Thyroid gland (tissue), 4 donors: ENCODE results near the gene CD36. TPM values are rescaled to one million over a fixed set of nuclear protein-coding genes. Genes with fewer than 3 reads are reported as not detected.
A peak's percentile ranks its signal among the peaks of the same experiment; 100 is the strongest.

Source experiments
- DNase-seq, 2 donors: peaks; one replicate each; pipeline ENCODE4 v3.0.0-alpha.2; 2019
- H3K27ac ChIP-seq, 3 donors: fragments of 200-600 bp; sonication (generic); 1 replicate in 2 of 3; 2 replicates in 1 of 3; pipeline ENCODE4 v1.5.1; 2016 to 2019; ENCODE audit warnings: mild to moderate bottlenecking in 1 of 3, moderate library complexity in 1 of 3
- H3K27me3 ChIP-seq: fragments of 200-600 bp; sonication (generic); one replicate; pipeline ENCODE4 v1.5.1; 2019
- H3K36me3 ChIP-seq, 2 donors: fragments of 200-600 bp; sonication (generic); one replicate each; pipeline ENCODE4 v1.5.1; 2016 to 2019
- H3K4me1 ChIP-seq, 2 donors: fragments of 200-600 bp; sonication (generic); one replicate each; pipeline ENCODE4 v1.5.1; 2017 to 2019
- H3K4me3 ChIP-seq, 3 donors: fragments of 200-600 bp; sonication (generic); replicated peaks in 1 of 3; 1 replicate in 2 of 3; 2 replicates in 1 of 3; pipeline ENCODE4 v1.5.1; 2016; ENCODE audit warnings: mild to moderate bottlenecking in 1 of 3
- H3K9me3 ChIP-seq: fragments of 200-600 bp; sonication (generic); one replicate; pipeline ENCODE4 v1.5.1; 2017
- POLR2A ChIP-seq, 2 donors: fragments of 450-650 bp; IDR thresholded peaks; one replicate each; pipeline ENCODE4 v1.6.1; 2017; ENCODE audit warnings: antibody characterized with exemption in 2 of 2, mild to moderate bottlenecking in 2 of 2, moderate library complexity in 1 of 2
- WGBS, 2 donors: methylation state at CpG; one replicate each; pipeline ENCODE4 v1.1.5; 2017; 5-methylcytosine and 5-hydroxymethylcytosine counted together
- intact Hi-C: fragments of 100-400 bp; cut with DNase I; formaldehyde crosslinking; loops from one replicate; pipeline ENCODE4 v1.15.1; 2023
- total RNA-seq, 4 donors: library from RNA; depleted of rRNA; stranded (reverse); fragments of >200 nt; gene quantifications; one replicate each; pipeline ENCODE4 v1.2.3, GENCODE V29; 2016
- TF ChIP-seq, protein P1 (sequence below), 6 experiments: fragments of 200-600 bp in 3 of 6; fragments of 450-650 bp in 3 of 6; sonication (generic) in 3 of 6; IDR thresholded peaks; one replicate each; pipeline ENCODE4 v1.5.1; 2016 to 2019; ENCODE audit warnings: antibody characterized with exemption in 6 of 6, mild to moderate bottlenecking in 2 of 6, inconsistent platforms in 1 of 6, moderate library complexity in 1 of 6

Gene CD36
- total RNA-seq, 4 donors from 2014 or later: 137 to 244 (median 155) TPM

DNA sequence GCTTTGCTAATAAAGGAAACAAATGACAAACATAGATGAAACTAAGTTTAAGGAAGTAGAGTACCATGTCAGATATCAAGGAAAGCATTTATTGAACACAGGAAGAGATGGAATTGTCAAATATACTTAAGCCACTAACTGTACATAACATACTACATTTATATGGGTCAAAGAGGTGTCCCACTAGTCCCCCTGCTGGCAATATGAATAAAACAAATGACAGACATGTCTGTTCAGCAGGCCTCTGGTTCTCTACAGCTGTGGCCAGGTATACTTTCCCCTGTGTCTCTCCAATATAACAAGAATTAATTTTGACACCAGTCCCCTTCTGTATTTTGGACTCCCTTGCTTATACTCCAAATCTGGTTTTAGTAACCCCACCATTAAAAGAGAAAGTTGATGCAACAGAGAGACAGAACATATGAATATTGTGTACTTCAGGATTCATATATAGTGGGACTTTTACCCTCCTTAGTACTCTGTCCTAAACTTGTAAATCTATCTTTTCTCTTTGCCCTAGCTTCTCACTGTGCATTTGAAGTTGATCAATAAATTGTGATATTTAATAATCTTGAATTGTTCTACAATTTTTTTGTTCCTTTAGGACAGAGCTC lies 42.9 kb downstream of the CD36 start:
- intact Hi-C loops: no loop called here
- H3K36me3 ChIP-seq: no peaks in the 10 kb centered on the region
- no peak overlapping the region for H3K27ac ChIP-seq
- no peak overlapping the region for H3K4me3 ChIP-seq
- DNase-seq: no peak
- no peaks in the 10 kb centered on the region for H3K27me3 ChIP-seq
- H3K9me3 ChIP-seq: no peaks in the 10 kb centered on the region
- TF ChIP-seq, protein P1, sequence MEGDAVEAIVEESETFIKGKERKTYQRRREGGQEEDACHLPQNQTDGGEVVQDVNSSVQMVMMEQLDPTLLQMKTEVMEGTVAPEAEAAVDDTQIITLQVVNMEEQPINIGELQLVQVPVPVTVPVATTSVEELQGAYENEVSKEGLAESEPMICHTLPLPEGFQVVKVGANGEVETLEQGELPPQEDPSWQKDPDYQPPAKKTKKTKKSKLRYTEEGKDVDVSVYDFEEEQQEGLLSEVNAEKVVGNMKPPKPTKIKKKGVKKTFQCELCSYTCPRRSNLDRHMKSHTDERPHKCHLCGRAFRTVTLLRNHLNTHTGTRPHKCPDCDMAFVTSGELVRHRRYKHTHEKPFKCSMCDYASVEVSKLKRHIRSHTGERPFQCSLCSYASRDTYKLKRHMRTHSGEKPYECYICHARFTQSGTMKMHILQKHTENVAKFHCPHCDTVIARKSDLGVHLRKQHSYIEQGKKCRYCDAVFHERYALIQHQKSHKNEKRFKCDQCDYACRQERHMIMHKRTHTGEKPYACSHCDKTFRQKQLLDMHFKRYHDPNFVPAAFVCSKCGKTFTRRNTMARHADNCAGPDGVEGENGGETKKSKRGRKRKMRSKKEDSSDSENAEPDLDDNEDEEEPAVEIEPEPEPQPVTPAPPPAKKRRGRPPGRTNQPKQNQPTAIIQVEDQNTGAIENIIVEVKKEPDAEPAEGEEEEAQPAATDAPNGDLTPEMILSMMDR (IDR thresholded peaks at IDR 0.05): peak in 3 of 6 experiments; percentile 14 to 33 (median 22)
- no peak for TF ChIP-seq POLR2A (IDR thresholded peaks at IDR 0.05)
- H3K4me1 ChIP-seq: no peaks in the 10 kb centered on the region

DNA sequence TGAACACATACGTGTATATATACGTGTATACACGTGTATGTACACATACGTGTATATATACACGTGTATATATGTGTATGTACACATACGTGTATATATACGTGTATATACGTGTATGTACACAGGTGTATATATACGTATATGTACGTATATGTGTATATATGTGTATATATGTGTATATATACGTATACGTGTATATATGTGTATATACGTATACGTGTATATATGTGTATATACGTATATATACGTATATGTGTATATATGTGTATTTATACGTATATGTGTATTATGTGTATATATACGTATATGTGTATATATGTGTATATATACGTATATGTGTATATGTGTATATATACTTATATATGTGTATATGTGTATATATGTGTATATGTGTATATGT lies 44.3 kb downstream of the CD36 start:
- DNase-seq: no peak
- Histone ChIP-seq H3K4me1 (no peaks in the 10 kb centered on the region), H3K27ac (no peak overlapping the region), H3K4me3 (no peak overlapping the region), H3K9me3 (no peaks in the 10 kb centered on the region), H3K27me3 (no peaks in the 10 kb centered on the region), H3K36me3 (no peaks in the 10 kb centered on the region)
- intact Hi-C loops: no loop called here
- TF ChIP-seq, protein P1 (IDR thresholded peaks at IDR 0.05): no peak
- TF ChIP-seq POLR2A (IDR thresholded peaks at IDR 0.05): no peak
- WGBS, 2 donors: 90% methylated on average over 19 of the region's 19 CpGs

DNA sequence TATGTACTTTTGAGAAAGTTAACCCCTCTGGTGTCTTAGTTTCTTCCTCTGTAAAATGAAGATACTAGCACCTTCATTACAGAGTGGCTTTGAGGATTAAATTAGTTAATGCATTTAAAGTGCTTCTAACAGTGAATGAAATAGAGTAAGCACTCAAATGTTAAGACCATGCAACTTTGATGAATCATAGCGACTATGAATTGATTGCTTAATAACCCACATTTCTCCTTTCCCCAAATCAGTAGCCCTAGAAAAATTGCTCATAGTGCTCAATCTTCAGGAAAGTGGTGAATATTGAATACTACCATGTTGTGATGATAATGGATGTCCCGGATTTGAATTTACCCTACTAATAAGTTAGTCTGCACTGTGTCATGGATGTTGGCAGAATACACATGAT lies 48.1 kb downstream of the CD36 start:
- no peaks in the 10 kb centered on the region for H3K4me1 ChIP-seq
- WGBS, 2 donors: 96% methylated on average over 2 of the region's 2 CpGs
- no peak for DNase-seq
- no peak overlapping the region for H3K4me3 ChIP-seq
- H3K27ac ChIP-seq: no peak overlapping the region
- intact Hi-C loops: no loop called here
- no peaks in the 10 kb centered on the region for H3K9me3 ChIP-seq
- H3K27me3 ChIP-seq: no peaks in the 10 kb centered on the region
- no peaks in the 10 kb centered on the region for H3K36me3 ChIP-seq
- TF ChIP-seq, protein P1 (IDR thresholded peaks at IDR 0.05): no peak
- TF ChIP-seq POLR2A (IDR thresholded peaks at IDR 0.05): no peak

DNA sequence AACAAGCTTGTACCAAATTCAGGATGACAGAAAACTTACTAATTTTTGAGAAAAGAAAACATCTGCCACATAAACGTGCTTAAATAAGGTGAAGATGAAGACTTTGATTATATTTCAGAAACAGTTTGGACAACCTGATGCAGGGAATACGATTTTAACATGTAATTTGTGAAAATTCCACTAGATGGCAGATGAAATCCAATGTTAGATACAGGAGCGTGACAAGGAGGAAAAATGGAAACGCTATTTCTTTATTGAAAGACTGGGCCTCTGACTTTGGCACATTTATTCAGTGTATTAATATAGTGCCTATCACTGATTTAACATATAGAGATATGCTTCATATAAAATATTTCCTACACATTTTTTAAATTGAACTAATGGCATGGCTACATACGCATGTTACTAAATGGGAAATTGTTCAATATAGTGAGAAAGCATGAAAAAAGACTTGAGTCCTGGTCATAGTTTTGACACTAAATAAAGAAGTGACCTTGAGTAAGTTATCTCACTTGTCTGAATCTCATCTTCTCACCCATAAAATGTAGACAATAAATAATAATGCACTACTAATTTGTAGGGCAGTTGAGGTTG lies 60.7 kb downstream of the CD36 start:
- no peaks in the 10 kb centered on the region for H3K4me1 ChIP-seq
- no peak overlapping the region for H3K4me3 ChIP-seq
- DNase-seq: no peak
- no peaks in the 10 kb centered on the region for H3K27me3 ChIP-seq
- TF ChIP-seq, protein P1 (IDR thresholded peaks at IDR 0.05): peak; percentile 36 to 86 (median 57)
- TF ChIP-seq POLR2A (IDR thresholded peaks at IDR 0.05): no peak
- 19 to 20% methylated on average over 5 of the region's 5 CpGs for WGBS, 2 donors
- intact Hi-C loops: no loop called here
- no peaks in the 10 kb centered on the region for H3K9me3 ChIP-seq
- H3K27ac ChIP-seq: no peak overlapping the region
- H3K36me3 ChIP-seq: no peaks in the 10 kb centered on the region

DNA sequence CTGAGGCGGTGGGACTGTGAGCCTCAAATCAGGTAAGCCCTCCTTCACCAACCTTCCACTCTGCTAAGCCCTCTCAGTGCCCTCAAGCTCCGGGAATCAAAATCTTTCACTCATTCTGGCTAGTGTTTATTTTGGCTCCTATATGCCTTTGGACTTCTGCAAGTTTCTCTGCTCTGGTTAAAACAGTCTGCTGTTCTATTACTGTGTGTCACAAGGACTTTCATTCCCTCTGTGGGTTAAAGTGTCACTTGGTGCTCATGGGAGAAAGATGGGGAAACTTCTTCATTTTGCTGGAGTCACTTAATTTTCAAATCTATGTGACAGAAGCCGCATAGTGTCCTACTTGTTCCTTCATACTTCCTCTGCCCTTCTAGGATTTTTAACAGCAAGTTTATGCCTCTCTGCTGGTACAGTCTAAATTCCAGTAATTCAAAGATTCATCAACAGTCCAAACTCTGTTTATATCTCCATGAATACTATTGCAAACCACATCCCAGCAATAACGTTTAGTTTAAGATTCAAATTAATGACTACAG lies 61.3 kb downstream of the CD36 start:
- no peak for TF ChIP-seq POLR2A (IDR thresholded peaks at IDR 0.05)
- TF ChIP-seq, protein P1 (IDR thresholded peaks at IDR 0.05): no peak
- Histone ChIP-seq H3K27ac (no peak overlapping the region), H3K9me3 (no peaks in the 10 kb centered on the region), H3K4me3 (no peak overlapping the region), H3K27me3 (no peaks in the 10 kb centered on the region), H3K36me3 (no peaks in the 10 kb centered on the region), H3K4me1 (no peaks in the 10 kb centered on the region)
- no peak for DNase-seq
- intact Hi-C loops: loop anchor here (5.0 kb wide), 1 partner anchor 763 kb away; no protein-coding TSS in a partner anchor
- 58 to 64% methylated on average over 4 of the region's 4 CpGs for WGBS, 2 donors
